HG02840 (cell line): ENCODE measurements around the gene NDUFB11.

Source experiments
- ATAC-seq: cut with Tn5 transposase; IDR thresholded peaks from one replicate; pipeline ENCODE4 v1.9.1; 2021; ENCODE audit warnings: mild to moderate bottlenecking, moderate library complexity, moderate number of reproducible peaks; ENCODE audit not compliant: unreplicated experiment, low FRiP score

NDUFB11 gene

DNA sequence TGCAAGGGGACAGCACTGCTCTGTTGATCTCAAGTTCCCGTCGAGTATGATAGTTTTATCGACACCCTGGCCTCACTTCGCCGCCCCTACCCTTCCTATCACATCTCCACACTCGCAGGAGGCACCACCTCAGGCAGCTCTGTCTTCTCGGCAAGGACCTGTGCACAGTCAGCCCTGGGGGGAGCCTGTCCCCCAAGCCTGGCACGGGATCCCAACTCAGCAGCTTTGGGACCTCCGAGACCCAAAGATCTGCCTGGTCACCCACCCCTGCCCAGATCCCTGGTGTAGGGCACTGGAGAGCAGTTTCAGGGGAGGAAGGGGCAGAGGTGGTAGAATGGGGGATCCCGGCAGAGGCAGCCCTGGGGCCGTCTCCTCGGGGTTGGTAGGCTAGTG lies 31.1 kb upstream of the NDUFB11 start:
- no peak for ATAC-seq

DNA sequence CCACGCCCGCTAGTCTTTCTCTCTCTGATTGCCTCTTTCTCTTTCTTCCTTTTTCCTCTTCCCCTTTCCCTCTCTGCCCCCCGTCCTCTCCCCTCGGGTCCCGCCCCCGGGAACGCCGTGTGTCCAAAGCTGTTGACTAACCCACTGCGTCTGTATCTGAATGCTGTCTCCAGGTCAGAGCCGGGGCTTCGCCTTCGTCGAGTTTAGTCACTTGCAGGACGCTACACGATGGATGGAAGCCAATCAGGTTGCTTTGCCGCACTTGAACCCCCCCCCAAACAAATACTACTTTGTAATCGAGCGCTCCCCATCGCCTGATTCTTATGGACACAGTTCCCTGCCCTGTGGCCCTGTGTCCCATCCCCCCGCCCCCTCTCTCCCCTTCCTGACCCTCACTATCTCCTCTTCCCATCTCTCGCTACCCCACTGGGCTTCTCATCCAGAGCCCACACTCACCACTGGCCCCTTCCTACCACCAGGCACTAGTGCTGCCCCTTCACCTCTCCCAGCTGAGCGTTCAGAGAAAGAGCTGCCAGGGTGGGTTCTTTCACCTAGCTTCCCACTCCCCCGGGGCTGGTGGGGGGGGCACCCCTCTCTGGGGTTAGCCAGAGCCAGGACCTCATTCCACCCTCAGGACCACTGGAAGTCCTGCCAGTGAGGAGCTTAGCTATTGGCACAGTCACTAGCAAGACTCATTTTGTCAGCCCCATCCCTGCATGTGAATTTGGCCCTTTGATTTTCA lies 30.5 kb upstream of the NDUFB11 start:
- no peak for ATAC-seq

GRCh38 chrX:47174376-47174775 lies 29.9 kb upstream of the NDUFB11 start:
- no peak for ATAC-seq

DNA sequence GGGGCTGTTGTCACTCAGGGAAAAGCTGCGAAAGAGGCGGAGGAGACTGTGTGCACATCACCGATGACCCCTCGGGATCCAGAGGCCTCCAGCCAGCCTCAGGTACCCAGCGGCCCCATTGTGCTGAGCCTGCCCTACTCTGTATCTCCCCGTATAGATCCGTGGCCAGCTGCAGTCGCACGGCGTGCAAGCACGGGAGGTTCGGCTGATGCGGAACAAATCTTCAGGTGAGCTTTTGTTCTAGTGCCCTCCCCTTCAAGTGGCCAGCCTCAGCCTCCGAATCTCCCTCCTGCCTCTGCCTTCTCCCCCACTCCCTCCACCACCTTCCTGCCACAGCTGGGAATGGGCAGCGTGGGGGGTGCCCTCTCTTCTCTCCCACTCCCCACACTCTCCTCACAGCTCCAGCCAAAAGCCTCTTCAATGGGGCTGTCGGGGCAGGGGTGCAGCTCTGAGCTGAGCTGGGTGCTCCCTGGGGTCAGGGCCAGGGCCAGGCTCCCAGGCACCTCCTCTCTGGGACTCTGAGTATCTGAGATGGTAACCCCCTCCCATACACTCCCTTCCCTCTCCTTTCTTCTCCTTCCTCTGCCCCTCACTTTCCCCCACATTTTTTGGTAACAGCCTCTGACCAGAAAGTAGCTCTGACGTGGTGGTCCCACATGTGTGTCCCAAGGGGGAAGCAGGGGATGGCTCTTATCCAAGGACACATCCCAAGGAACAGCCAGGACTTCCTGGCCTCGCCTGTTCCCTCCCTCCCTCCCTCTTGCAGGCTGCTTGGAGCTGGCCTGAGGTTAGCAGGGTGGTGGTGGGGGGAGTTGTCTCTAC lies 28.7 kb upstream of the NDUFB11 start:
- no peak for ATAC-seq

- no peak for ATAC-seq
These were observed 28.0 kb upstream of the NDUFB11 start for GRCh38 chrX:47172549-47172948.

- ATAC-seq, result no peak
These were observed 27.5 kb upstream of the NDUFB11 start for GRCh38 chrX:47171996-47172395.

GRCh38 chrX:47170861-47171692 lies 26.6 kb upstream of the NDUFB11 start:
- no peak for ATAC-seq

GRCh38 chrX:47169726-47170515 lies 25.4 kb upstream of the NDUFB11 start:
- no peak for ATAC-seq

- no peak for ATAC-seq
These were observed 24.8 kb upstream of the NDUFB11 start for GRCh38 chrX:47169273-47169672.

GRCh38 chrX:47168495-47169073 lies 24.1 kb upstream of the NDUFB11 start:
- no peak for ATAC-seq

GRCh38 chrX:47166126-47166525 lies 21.6 kb upstream of the NDUFB11 start:
- ATAC-seq, result no peak

DNA sequence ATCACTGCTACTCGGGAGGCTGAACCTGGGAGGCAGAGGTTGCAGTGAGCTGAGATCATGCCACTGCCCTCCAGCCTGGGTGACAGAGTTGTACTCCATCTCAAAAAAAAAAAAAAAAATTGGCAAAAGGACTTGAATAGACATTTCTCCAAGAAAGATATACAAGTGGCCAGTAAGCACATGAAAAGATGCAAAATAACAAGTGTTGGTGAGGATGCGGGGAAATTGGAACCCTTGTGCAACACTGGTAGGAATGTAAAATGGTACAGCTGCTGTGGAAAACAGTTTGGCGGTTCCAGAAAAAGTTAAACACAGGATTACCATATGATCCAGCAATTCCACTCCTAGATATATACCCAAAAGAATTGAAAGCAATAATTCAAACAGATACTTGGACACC lies 19.9 kb upstream of the NDUFB11 start:
- no peak for ATAC-seq

- ATAC-seq, result no peak
These were observed 18.6 kb upstream of the NDUFB11 start for GRCh38 chrX:47162927-47163583.

DNA sequence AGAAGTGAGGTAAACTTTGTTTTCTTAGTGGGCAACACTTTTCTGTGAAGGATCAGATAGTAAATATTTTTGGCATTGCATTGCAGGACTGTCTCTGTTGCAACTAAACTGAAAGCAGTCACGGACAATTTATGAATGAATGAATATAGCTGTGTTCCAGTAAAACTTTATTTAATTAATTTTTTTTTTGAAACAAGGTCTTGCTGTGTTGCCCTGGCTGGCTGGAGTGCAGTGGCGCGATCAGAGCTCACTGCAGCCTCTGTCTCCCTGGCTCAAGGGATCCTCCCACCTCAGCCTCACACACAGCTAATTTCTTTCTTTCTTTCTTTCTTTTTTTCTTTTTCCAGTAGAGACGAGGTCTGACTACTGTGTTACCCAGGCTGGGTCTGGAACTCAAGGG lies 16.3 kb upstream of the NDUFB11 start:
- no peak for ATAC-seq

DNA sequence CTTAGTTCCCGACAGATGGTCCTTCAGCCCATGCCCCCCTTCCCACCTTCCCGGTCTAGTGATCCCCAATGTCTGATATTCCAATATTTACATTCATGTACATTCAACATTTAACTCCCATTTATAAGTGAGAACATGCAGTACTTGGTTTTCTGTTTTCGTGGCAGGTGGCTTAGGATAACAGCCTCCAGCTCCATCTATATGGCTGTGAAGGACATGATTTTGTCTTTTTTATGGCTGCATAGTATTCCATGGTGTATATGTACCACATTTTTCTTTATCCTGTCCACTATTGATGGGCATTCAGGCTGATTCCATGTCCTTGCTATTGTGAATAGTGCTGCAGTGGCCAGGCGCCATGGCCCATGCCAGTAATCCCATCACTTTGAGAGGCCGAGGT lies 14.3 kb upstream of the NDUFB11 start:
- no peak for ATAC-seq

- no peak for ATAC-seq
These were observed 13.6 kb upstream of the NDUFB11 start for GRCh38 chrX:47158131-47158530.

- no peak for ATAC-seq
These were observed 12.4 kb upstream of the NDUFB11 start for GRCh38 chrX:47156611-47157520.

- no peak for ATAC-seq
These were observed 6.9 kb upstream of the NDUFB11 start for GRCh38 chrX:47151435-47151834.
